B cell (primary cell): ENCODE results near the gene PIP4P1. TPM values are rescaled to one million over a fixed set of nuclear protein-coding genes. Genes with fewer than 3 reads are reported as not detected.

Source experiments
- ATAC-seq: fragments of 200-7000 bp; cut with Tn5 transposase; one replicate; pipeline ENCODE4 v1.10.0; 2021; ENCODE audit warnings: low read depth, mild to moderate bottlenecking, moderate number of reproducible peaks, moderate library complexity
- CTCF ChIA-PET: fragments of 350-600 bp; sonication (Branson Sonifier 250); formaldehyde crosslinking; loops from one replicate; lab custom pipeline; 2021; ENCODE audit warnings: antibody characterized with exemption, inconsistent platforms; lab: Charles Lee
- POLR2A ChIA-PET: fragments of 350-600 bp; sonication (Branson Sonifier 250); formaldehyde crosslinking; loops from one replicate; lab custom pipeline; 2021; ENCODE audit warnings: antibody characterized with exemption; lab: Charles Lee
- DNase-seq: peaks from one replicate; pipeline ENCODE4 v3.0.0; 2013
- H2AFZ ChIP-seq: 2 replicates; pipeline ENCODE4 v1.6.1; 2012; ENCODE audit warnings: mild to moderate bottlenecking, low read depth, low read length; ENCODE audit not compliant: insufficient read depth, poor library complexity, severe bottlenecking
- H3K27ac ChIP-seq, 2 donors: 1 replicate in 1 of 2; 2 replicates in 1 of 2; pipeline ENCODE4 v1.5.1; 2012 to 2013; ENCODE audit warnings: low read length in 2 of 2, mild to moderate bottlenecking in 2 of 2, moderate library complexity in 1 of 2
- H3K27me3 ChIP-seq, 4 experiments: fragments of 200-600 bp in 1 of 4; sonication (generic) in 1 of 4; replicated peaks in 1 of 4; 1 replicate in 2 of 4; 2 replicates in 2 of 4; pipeline versions ENCODE4 v1.6.1 to v1.7.0; 2013 to 2016; ENCODE audit warnings: low read length in 3 of 4, mild to moderate bottlenecking in 2 of 4, mixed read lengths in 1 of 4, moderate library complexity in 1 of 4; ENCODE audit not compliant: insufficient read depth in 4 of 4, control insufficient read depth in 3 of 4; ENCODE audit errors: control extremely low read depth in 1 of 4
- H3K36me3 ChIP-seq, 2 experiments: replicated peaks in 1 of 2; 1 replicate in 1 of 2; 2 replicates in 1 of 2; pipeline versions ENCODE4 v1.6.1 to v1.7.1; 2013; ENCODE audit warnings: low read length in 1 of 2; ENCODE audit not compliant: insufficient read depth in 2 of 2, control insufficient read depth in 1 of 2; ENCODE audit errors: control extremely low read depth in 1 of 2, extremely low read depth in 1 of 2
- H3K4me1 ChIP-seq, 2 donors: fragments of 200-600 bp in 1 of 2; sonication (generic) in 1 of 2; 1 replicate in 1 of 2; 2 replicates in 1 of 2; pipeline versions ENCODE4 v1.5.1 to v1.6.1; 2013 to 2017; ENCODE audit warnings: low read length in 2 of 2; ENCODE audit not compliant: control insufficient read depth in 2 of 2, insufficient read depth in 2 of 2
- H3K4me2 ChIP-seq: replicated peaks from 2 replicates; pipeline ENCODE3; 2012; ENCODE audit warnings: mild to moderate bottlenecking, low read depth, low read length; ENCODE audit not compliant: poor library complexity, severe bottlenecking
- H3K4me3 ChIP-seq, 5 experiments: fragments of 200-600 bp in 1 of 5; sonication (generic) in 1 of 5; 1 replicate in 3 of 5; 2 replicates in 2 of 5; pipeline versions ENCODE4 v1.5.1 to v1.7.0; 2011 to 2016; ENCODE audit warnings: low read length in 4 of 5, mild to moderate bottlenecking in 4 of 5, low read depth in 2 of 5, control low read depth in 1 of 5, moderate library complexity in 1 of 5; ENCODE audit not compliant: insufficient read depth in 1 of 5; ENCODE audit errors: control extremely low read depth in 1 of 5, extremely low read depth in 1 of 5
- H3K79me2 ChIP-seq: fragments of 200-600 bp; sonication (generic); one replicate; pipeline ENCODE4 v1.6.0; 2016; ENCODE audit warnings: low read length; ENCODE audit not compliant: control insufficient read depth, insufficient read depth
- H3K9ac ChIP-seq: fragments of 200-600 bp; sonication (generic); 2 replicates; pipeline ENCODE4 v1.6.1; 2017; ENCODE audit warnings: mild to moderate bottlenecking, low read length, moderate library complexity
- H3K9me3 ChIP-seq, 3 donors: one replicate each; pipeline versions ENCODE4 v1.6.1 to v1.7.1; 2013; ENCODE audit warnings: low read length in 2 of 3; ENCODE audit not compliant: control insufficient read depth in 2 of 3, insufficient read depth in 1 of 3; ENCODE audit errors: control extremely low read depth in 1 of 3
- H4K20me1 ChIP-seq: 2 replicates; pipeline ENCODE4 v1.6.0; 2012; ENCODE audit warnings: mild to moderate bottlenecking, low read length; ENCODE audit not compliant: insufficient read depth, control insufficient read depth, poor library complexity, severe bottlenecking
- H3K27ac Mint-ChIP-seq: one replicate; pipeline ENCODE4 v1.8.0; 2021; ENCODE audit warnings: mixed read lengths
- H3K27me3 Mint-ChIP-seq: one replicate; pipeline ENCODE4 v1.8.0; 2021; ENCODE audit warnings: mixed read lengths
- H3K4me1 Mint-ChIP-seq: one replicate; pipeline ENCODE4 v1.8.0; 2021; ENCODE audit warnings: mixed read lengths
- H3K4me3 Mint-ChIP-seq: one replicate; pipeline ENCODE4 v1.8.0; 2021; ENCODE audit warnings: mixed read lengths
- H3K9me3 Mint-ChIP-seq: one replicate; pipeline ENCODE4 v1.8.0; 2022; ENCODE audit warnings: mixed read lengths; ENCODE audit not compliant: insufficient read depth
- EZH2 ChIP-seq: IDR thresholded peaks from 2 replicates; pipeline ENCODE4 v1.6.1; 2012; ENCODE audit warnings: borderline replicate concordance, low read depth, mild to moderate bottlenecking, moderate library complexity, low read length; ENCODE audit not compliant: insufficient read depth, poor library complexity, severe bottlenecking
- WGBS: methylation state at CpG from one replicate; pipeline ENCODE4 v1.1.5; 2013; ENCODE audit warnings: missing lambda C conversion rate; ENCODE audit not compliant: insufficient coverage; 5-methylcytosine and 5-hydroxymethylcytosine counted together
- intact Hi-C: fragments of 100-400 bp; cut with micrococcal nuclease; formaldehyde crosslinking; loops from one replicate; pipeline ENCODE4 v1.10.0; 2022
- polyA plus RNA-seq: library from polyadenylated mRNA; depleted of rRNA; stranded (reverse); fragments of >200 nt; gene quantifications from 2 replicates; pipeline ENCODE4 v1.2.3, GENCODE V29; 2012
- total RNA-seq, 2 donors: library from RNA; stranded (reverse); fragments of 120-200 nt in 1 of 2; gene quantifications; 1 replicate in 1 of 2; 2 replicates in 1 of 2; pipeline versions ENCODE4 v1.2.3 to v1.2.4, GENCODE V29; 2013 to 2022
- TF ChIP-seq, protein P1 (sequence below): fragments of 200-600 bp; IDR thresholded peaks from one replicate; pipeline ENCODE4 v1.8.0; 2022; ENCODE audit warnings: antibody characterized with exemption, mild to moderate bottlenecking

PIP4P1 gene
- total and polyA plus RNA-seq, 2 donors (not counting 1 experiment from before 2014, with no cell fraction given), result 97.5 to 183 TPM

DNA sequence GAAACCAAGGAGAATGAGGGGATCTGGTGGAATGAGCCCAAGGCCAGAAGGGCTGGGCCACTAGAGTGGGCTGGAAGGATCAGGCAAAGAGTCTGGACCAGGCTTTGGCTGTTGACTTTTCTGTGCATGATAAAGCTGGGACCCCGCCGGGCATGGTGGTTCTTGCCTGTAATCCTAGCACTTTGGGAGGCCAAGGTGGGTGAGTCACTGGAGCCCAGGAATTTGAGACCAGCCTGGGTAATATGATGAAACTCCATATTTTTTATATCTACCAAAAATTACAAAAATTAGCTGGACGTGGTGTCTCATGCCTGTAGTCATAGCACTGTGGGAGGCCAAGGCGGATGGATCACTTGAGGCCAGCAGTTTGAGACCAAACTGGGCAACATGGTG, 24.9 kb downstream of the PIP4P1 start:
- peaks cover 39 to 59% of the 10 kb centered on the region in 2 donors for H3K4me1 ChIP-seq
- ChIA-PET CTCF (interaction anchor here (3.4 kb wide), 1 partner anchor 21 kb away, joined by 16 read pairs; no protein-coding TSS in a partner anchor), POLR2A (no interaction called here)
- no peak overlapping the region for H3K4me3 Mint-ChIP-seq
- H2AFZ ChIP-seq, result no peak overlapping the region
- peaks cover 0 to 12% (median 3%) of the 10 kb centered on the region in 3 donors for H3K9me3 ChIP-seq
- no peaks in the 10 kb centered on the region for H3K27me3 Mint-ChIP-seq
- no peaks in the 10 kb centered on the region for H4K20me1 ChIP-seq
- no peaks in the 10 kb centered on the region for H3K36me3 ChIP-seq
- no peak overlapping the region for H3K9ac ChIP-seq
- H3K27ac Mint-ChIP-seq, result no peak overlapping the region
- no peak for DNase-seq
- H3K79me2 ChIP-seq, result no peaks in the 10 kb centered on the region
- ATAC-seq, result no peak
- WGBS, result 100% methylated on average over 2 of the region's 4 CpGs
- no peak for TF ChIP-seq EZH2
- TF ChIP-seq, protein P1, sequence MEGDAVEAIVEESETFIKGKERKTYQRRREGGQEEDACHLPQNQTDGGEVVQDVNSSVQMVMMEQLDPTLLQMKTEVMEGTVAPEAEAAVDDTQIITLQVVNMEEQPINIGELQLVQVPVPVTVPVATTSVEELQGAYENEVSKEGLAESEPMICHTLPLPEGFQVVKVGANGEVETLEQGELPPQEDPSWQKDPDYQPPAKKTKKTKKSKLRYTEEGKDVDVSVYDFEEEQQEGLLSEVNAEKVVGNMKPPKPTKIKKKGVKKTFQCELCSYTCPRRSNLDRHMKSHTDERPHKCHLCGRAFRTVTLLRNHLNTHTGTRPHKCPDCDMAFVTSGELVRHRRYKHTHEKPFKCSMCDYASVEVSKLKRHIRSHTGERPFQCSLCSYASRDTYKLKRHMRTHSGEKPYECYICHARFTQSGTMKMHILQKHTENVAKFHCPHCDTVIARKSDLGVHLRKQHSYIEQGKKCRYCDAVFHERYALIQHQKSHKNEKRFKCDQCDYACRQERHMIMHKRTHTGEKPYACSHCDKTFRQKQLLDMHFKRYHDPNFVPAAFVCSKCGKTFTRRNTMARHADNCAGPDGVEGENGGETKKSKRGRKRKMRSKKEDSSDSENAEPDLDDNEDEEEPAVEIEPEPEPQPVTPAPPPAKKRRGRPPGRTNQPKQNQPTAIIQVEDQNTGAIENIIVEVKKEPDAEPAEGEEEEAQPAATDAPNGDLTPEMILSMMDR, result no peak
- no peak overlapping the region for H3K27ac ChIP-seq
- peaks cover 46% of the 10 kb centered on the region for H3K4me1 Mint-ChIP-seq
- intact Hi-C loops, result no loop called here
- H3K9me3 Mint-ChIP-seq, result peaks cover 2% of the 10 kb centered on the region
- no peak overlapping the region for H3K4me3 ChIP-seq
- H3K4me2 ChIP-seq, result no peak overlapping the region
- H3K27me3 ChIP-seq, result no peaks in the 10 kb centered on the region

DNA sequence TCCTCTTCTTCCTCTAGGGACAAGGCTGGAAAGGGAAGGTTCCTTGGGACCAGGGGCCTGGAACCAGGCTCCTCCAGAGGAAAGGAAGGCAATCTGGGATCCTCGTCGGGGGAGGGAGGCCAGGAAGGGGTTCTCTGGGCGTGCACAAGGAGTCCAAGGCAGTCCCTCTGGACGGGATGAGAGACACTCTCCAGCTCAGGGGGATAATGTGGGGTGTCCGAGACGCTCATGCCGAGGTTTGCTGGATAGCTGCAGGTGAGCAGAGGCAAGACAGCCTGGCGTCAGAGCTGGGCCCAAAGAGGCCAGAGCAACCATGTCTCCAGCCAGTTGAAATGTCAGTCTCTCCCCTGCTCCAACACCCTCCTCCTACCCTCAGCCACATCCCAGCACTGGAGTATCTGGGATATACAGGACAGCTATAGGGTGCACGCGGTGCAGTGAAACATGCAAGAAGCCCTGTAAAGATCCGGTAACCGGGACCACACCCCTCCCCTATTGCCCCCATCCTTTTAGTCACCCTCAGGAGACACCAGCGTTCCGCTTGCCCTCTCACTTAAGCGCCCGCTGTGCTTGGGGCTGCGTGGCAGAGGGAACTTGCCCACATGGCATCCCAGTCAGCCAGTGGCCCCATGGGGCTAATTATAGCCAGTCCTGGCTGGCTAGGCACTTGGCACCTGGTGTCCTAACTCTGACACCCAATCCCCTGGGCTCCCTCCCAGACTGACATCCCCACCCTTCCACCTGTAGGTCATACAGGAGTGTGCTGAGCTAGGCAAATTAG, 25.5 kb downstream of the PIP4P1 start, which contains the start of gene KLHL33:
TSS of gene KLHL33 (minus strand) at position 585 of the 781 bp plus-strand sequence. CDS start at position 230, 355 bp downstream.
- TF ChIP-seq EZH2, result no peak
- TF ChIP-seq, protein P1, result no peak
- H3K4me3 ChIP-seq, result no peak within 1 kb of the TSS
- H4K20me1 ChIP-seq, result no peaks in the 10 kb centered on the region
- ChIA-PET CTCF (interaction anchor here (3.4 kb wide), 1 partner anchor 20 kb away, joined by 16 read pairs; no protein-coding TSS in a partner anchor), POLR2A (no interaction called here)
- H3K27me3 Mint-ChIP-seq, result no peaks in the 10 kb centered on the region
- peak within 1 kb of the TSS; percentile 16 for H3K4me3 Mint-ChIP-seq
- peaks cover 0 to 12% (median 3%) of the 10 kb centered on the region in 3 donors for H3K9me3 ChIP-seq
- no peak within 1 kb of the TSS for H3K27ac Mint-ChIP-seq
- H3K27me3 ChIP-seq, result no peaks in the 10 kb centered on the region
- no peaks in the 10 kb centered on the region for H3K79me2 ChIP-seq
- H2AFZ ChIP-seq, result no peak within 1 kb of the TSS
- 90% methylated on average over 17 of the region's 17 CpGs for WGBS
- H3K27ac ChIP-seq, result no peak within 1 kb of the TSS
- DNase-seq, result no peak
- H3K9me3 Mint-ChIP-seq, result peaks cover 2% of the 10 kb centered on the region
- H3K9ac ChIP-seq, result no peak within 1 kb of the TSS
- intact Hi-C loops, result no loop called here
- H3K36me3 ChIP-seq, result no peaks in the 10 kb centered on the region
- H3K4me1 Mint-ChIP-seq, result peaks cover 45% of the 10 kb centered on the region
- peaks cover 34 to 53% of the 10 kb centered on the region in 2 donors for H3K4me1 ChIP-seq
- no peak within 1 kb of the TSS for H3K4me2 ChIP-seq
- ATAC-seq, result no peak
